CD4-positive, alpha-beta T cell (primary cell): ENCODE results near the gene MCAT. TPM values are rescaled to one million over a fixed set of nuclear protein-coding genes. Genes with fewer than 3 reads are reported as not detected.

Experiments
- ATAC-seq: fragments of 200-7000 bp; cut with Tn5 transposase; one replicate; pipeline ENCODE4 v1.10.0; 2022; ENCODE audit warnings: mild to moderate bottlenecking; ENCODE audit not compliant: poor library complexity
- CTCF ChIA-PET: fragments of 350-600 bp; sonication (Branson Sonifier 250); formaldehyde crosslinking; loops from one replicate; lab custom pipeline; 2021; ENCODE audit warnings: antibody characterized with exemption, inconsistent platforms; lab: Charles Lee
- POLR2A ChIA-PET: fragments of 350-600 bp; sonication (Branson Sonifier 250); formaldehyde crosslinking; loops from one replicate; lab custom pipeline; 2021; ENCODE audit warnings: antibody characterized with exemption, inconsistent platforms; lab: Charles Lee
- DNase-seq, 14 experiments: peaks; one replicate each; pipeline ENCODE4 v3.0.0-alpha.2; 2013 to 2020; ENCODE audit warnings: mixed read lengths in 2 of 14
- H3K27ac ChIP-seq, 2 donors: one replicate each; pipeline versions ENCODE4 v1.5.1 to v1.7.0; 2013; ENCODE audit warnings: low read length in 2 of 2, low read depth in 1 of 2, mild to moderate bottlenecking in 1 of 2
- H3K27me3 ChIP-seq, 2 experiments: 1 replicate in 1 of 2; 2 replicates in 1 of 2; pipeline versions ENCODE4 v1.6.1 to v1.7.0; 2013; ENCODE audit warnings: low read length in 2 of 2, control low read depth in 1 of 2, mild to moderate bottlenecking in 1 of 2, moderate library complexity in 1 of 2; ENCODE audit not compliant: insufficient read depth in 2 of 2, control insufficient read depth in 1 of 2
- H3K36me3 ChIP-seq: one replicate; pipeline ENCODE4 v1.6.1; 2013; ENCODE audit warnings: low read length, control low read depth; ENCODE audit not compliant: insufficient read depth
- H3K4me1 ChIP-seq: one replicate; pipeline ENCODE4 v1.6.1; 2013; ENCODE audit warnings: low read length, control low read depth; ENCODE audit not compliant: insufficient read depth
- H3K4me3 ChIP-seq: one replicate; pipeline ENCODE4 v1.5.1; 2013; ENCODE audit warnings: mild to moderate bottlenecking, low read length, moderate library complexity
- H3K9me3 ChIP-seq, 2 experiments: 1 replicate in 1 of 2; 2 replicates in 1 of 2; pipeline versions ENCODE4 v1.6.1 to v1.7.0; 2013; ENCODE audit warnings: low read length in 2 of 2, mild to moderate bottlenecking in 2 of 2, control low read depth in 1 of 2, moderate library complexity in 1 of 2; ENCODE audit not compliant: control insufficient read depth in 1 of 2, insufficient read depth in 1 of 2
- H3K27ac Mint-ChIP-seq: one replicate; pipeline ENCODE4 v1.8.0; 2020; ENCODE audit warnings: mixed read lengths
- H3K27me3 Mint-ChIP-seq: one replicate; pipeline ENCODE4 v1.8.0; 2021; ENCODE audit warnings: mixed read lengths
- H3K36me3 Mint-ChIP-seq: one replicate; pipeline ENCODE4 v1.8.0; 2021; ENCODE audit warnings: low read depth, mixed read lengths
- H3K4me1 Mint-ChIP-seq: one replicate; pipeline ENCODE4 v1.8.0; 2021; ENCODE audit warnings: low read depth, mixed read lengths
- H3K4me3 Mint-ChIP-seq: one replicate; pipeline ENCODE4 v1.8.0; 2020; ENCODE audit warnings: mild to moderate bottlenecking, mixed read lengths
- H3K9me3 Mint-ChIP-seq: one replicate; pipeline ENCODE4 v1.8.0; 2020; ENCODE audit warnings: mixed read lengths
- CTCF ChIP-seq: fragments of 200-600 bp; IDR thresholded peaks from one replicate; pipeline ENCODE4 v1.8.0; 2022; ENCODE audit warnings: antibody characterized with exemption, mild to moderate bottlenecking
- intact Hi-C, 2 experiments: fragments of 100-400 bp; cut with DNase I in 1 of 2; cut with micrococcal nuclease in 1 of 2; formaldehyde crosslinking; loops; one replicate each; pipeline versions ENCODE4 v1.15.1 to v1.9.0; 2023 to 2025; cut with DNase I, micrococcal nuclease
- total RNA-seq, 174 experiments: library from RNA in 2 of 174; stranded (reverse) in 2 of 174; gene quantifications; one replicate each; pipeline ENCODE4 v1.2.3 and lab custom pipeline; 2021 to 2026

Gene MCAT
- total RNA-seq, 2 experiments from 2014 or later: 16.1 to 18.0 TPM

DNA sequence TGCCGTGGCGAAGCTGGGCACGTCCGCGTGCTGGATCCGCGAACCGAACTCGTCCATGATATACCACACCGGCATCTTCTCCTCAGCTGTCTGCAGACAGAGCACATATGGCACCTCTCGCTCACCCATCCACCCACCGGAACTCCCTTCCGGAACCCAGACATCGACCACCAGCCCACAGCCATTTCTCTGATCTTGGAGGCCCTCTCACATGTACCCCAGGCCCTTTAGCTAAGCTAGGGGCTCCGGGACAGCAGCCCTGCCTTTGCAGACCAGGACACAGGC lies 36.7 kb upstream of the MCAT start:
- Mint-ChIP-seq H3K27ac (no peak overlapping the region), H3K27me3 (no peaks in the 10 kb centered on the region), H3K36me3 (peaks cover 12% of the 10 kb centered on the region), H3K4me3 (no peak overlapping the region), H3K4me1 (peaks cover 6% of the 10 kb centered on the region), H3K9me3 (no peaks in the 10 kb centered on the region)
- ChIA-PET CTCF (no interaction called here), POLR2A (interaction anchor here (1.4 kb wide), 1 partner anchor 8 kb away, joined by 5 read pairs; the partner anchor contains the start of gene TTLL12)
- intact Hi-C loops: no loop called here
- H3K4me1 ChIP-seq: peaks cover 5% of the 10 kb centered on the region
- H3K27ac ChIP-seq: no peak overlapping the region
- peaks cover 28% of the 10 kb centered on the region for H3K36me3 ChIP-seq
- H3K27me3 ChIP-seq: no peaks in the 10 kb centered on the region
- DNase-seq: no peak
- H3K4me3 ChIP-seq: no peak overlapping the region
- no peaks in the 10 kb centered on the region for H3K9me3 ChIP-seq
- no peak for TF ChIP-seq CTCF
- ATAC-seq: no peak

DNA sequence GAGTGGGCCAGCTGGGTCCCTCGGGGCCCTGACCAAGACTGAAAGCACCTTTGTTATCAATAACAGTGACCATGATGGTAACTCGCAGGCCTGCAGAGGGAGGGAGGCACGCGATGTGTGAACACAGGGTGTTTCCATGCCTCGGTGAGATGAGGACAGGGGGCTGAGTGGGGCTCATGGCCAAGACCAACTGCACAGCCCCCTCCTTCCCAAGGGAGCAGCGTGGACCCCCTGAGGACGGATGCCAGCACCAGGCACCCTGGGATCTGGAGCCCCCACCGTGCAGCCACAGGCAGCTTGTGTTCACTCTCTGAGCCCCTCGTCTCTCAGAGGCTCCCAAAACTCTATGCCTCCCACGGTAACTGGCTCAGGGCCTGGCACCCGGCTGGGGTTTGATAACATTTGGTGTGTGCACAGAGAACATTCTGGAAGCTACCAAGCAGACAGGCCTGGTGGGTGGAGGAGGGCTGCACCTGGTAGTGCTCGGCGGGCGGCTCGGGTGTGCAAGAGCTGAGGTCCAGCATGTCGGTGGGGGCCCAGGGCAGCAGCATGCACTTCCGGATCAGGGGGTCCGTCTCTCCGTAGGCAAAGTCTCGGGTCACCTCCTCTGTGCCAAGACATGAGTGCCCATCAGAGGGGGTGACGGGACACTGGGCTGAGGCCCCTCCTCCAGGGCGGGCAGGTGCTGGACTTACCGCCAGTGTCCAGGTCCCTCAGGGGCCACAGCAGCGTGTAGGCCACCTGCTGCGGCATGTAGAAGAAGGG lies 36.1 kb upstream of the MCAT start:
- no peaks in the 10 kb centered on the region for H3K9me3 Mint-ChIP-seq
- DNase-seq (no peak), ATAC-seq (no peak)
- H3K4me3 ChIP-seq: no peak overlapping the region
- H3K4me3 Mint-ChIP-seq: no peak overlapping the region
- H3K4me1 ChIP-seq: peaks cover 5% of the 10 kb centered on the region
- CTCF ChIA-PET: no interaction called here
- H3K27ac ChIP-seq: no peak overlapping the region
- intact Hi-C loops: no loop called here
- peaks cover 12% of the 10 kb centered on the region for H3K36me3 Mint-ChIP-seq
- POLR2A ChIA-PET: interaction anchor here (1.4 kb wide), 1 partner anchor 8 kb away, joined by 5 read pairs; the partner anchor contains the start of gene TTLL12
- H3K9me3 ChIP-seq: no peaks in the 10 kb centered on the region
- TF ChIP-seq CTCF: no peak
- H3K4me1 Mint-ChIP-seq: peaks cover 3% of the 10 kb centered on the region
- no peak overlapping the region for H3K27ac Mint-ChIP-seq
- no peaks in the 10 kb centered on the region for H3K27me3 ChIP-seq
- peaks cover 32% of the 10 kb centered on the region for H3K36me3 ChIP-seq
- no peaks in the 10 kb centered on the region for H3K27me3 Mint-ChIP-seq

DNA sequence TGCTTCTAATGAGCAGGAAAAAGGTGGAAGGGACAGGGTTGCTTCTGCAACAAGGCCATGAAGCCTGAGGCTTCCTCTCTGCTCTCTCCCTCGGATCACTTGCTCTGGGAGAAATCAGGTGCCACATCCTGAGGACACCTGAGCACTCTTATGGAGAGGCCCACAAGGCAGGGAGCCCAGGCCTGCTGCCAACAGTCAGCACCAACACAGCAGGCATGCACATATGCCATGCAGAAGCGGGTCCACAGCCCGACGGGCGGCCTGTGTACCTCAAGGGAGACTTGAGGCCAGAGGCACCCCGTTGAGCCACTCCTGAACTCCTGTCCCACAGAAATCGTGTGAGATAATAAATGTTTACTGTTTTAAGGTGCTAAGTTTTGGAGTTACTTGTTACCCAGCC lies 34.3 kb upstream of the MCAT start:
- peaks cover 44% of the 10 kb centered on the region for H3K36me3 ChIP-seq
- CTCF ChIA-PET: no interaction called here
- TF ChIP-seq CTCF: no peak

More for the DNA sequence above, 34.3 kb upstream of the MCAT start:
- Histone ChIP-seq H3K27me3 (no peaks in the 10 kb centered on the region), H3K9me3 (no peaks in the 10 kb centered on the region), H3K4me3 (no peak overlapping the region), H3K27ac (no peak overlapping the region), H3K4me1 (peaks cover 5% of the 10 kb centered on the region)
- POLR2A ChIA-PET: no interaction called here
- no peaks in the 10 kb centered on the region for H3K4me1 Mint-ChIP-seq
- no peak for ATAC-seq
- DNase-seq: no peak
- no peaks in the 10 kb centered on the region for H3K9me3 Mint-ChIP-seq
- H3K36me3 Mint-ChIP-seq: peaks cover 22% of the 10 kb centered on the region
- no peak overlapping the region for H3K27ac Mint-ChIP-seq
- intact Hi-C loops: no loop called here
- H3K27me3 Mint-ChIP-seq: no peaks in the 10 kb centered on the region
- no peak overlapping the region for H3K4me3 Mint-ChIP-seq
